Measurements from ENCODE around the gene RAB37.

DNA sequence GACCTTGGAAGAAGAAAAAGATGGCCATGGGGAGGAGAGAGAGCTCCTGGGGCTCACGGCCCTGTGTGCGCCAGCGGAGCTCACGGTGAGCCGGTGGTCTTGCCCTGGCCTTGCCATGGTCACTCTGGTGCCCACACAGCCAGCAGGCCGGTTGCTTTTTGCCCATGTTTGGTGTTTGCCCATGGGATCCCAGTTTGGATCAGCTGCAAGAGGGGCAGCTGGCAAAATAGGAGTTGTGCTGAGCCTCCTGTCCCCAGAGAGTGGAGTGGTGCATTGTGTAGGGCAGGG, 12.9 kb downstream of the RAB37 start:
- TF ChIP-seq, protein P1, sequence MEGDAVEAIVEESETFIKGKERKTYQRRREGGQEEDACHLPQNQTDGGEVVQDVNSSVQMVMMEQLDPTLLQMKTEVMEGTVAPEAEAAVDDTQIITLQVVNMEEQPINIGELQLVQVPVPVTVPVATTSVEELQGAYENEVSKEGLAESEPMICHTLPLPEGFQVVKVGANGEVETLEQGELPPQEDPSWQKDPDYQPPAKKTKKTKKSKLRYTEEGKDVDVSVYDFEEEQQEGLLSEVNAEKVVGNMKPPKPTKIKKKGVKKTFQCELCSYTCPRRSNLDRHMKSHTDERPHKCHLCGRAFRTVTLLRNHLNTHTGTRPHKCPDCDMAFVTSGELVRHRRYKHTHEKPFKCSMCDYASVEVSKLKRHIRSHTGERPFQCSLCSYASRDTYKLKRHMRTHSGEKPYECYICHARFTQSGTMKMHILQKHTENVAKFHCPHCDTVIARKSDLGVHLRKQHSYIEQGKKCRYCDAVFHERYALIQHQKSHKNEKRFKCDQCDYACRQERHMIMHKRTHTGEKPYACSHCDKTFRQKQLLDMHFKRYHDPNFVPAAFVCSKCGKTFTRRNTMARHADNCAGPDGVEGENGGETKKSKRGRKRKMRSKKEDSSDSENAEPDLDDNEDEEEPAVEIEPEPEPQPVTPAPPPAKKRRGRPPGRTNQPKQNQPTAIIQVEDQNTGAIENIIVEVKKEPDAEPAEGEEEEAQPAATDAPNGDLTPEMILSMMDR (IDR thresholded peaks at IDR 0.05), result no peak
- no peak for TF ChIP-seq POLR2AphosphoS5 (IDR thresholded peaks at IDR 0.05; ENCODE audit: low read depth, low read length)
- TF ChIP-seq TCF7L2 (IDR thresholded peaks at IDR 0.05; ENCODE audit: low read depth, low read length), result no peak
- TF ChIP-seq, protein P2, sequence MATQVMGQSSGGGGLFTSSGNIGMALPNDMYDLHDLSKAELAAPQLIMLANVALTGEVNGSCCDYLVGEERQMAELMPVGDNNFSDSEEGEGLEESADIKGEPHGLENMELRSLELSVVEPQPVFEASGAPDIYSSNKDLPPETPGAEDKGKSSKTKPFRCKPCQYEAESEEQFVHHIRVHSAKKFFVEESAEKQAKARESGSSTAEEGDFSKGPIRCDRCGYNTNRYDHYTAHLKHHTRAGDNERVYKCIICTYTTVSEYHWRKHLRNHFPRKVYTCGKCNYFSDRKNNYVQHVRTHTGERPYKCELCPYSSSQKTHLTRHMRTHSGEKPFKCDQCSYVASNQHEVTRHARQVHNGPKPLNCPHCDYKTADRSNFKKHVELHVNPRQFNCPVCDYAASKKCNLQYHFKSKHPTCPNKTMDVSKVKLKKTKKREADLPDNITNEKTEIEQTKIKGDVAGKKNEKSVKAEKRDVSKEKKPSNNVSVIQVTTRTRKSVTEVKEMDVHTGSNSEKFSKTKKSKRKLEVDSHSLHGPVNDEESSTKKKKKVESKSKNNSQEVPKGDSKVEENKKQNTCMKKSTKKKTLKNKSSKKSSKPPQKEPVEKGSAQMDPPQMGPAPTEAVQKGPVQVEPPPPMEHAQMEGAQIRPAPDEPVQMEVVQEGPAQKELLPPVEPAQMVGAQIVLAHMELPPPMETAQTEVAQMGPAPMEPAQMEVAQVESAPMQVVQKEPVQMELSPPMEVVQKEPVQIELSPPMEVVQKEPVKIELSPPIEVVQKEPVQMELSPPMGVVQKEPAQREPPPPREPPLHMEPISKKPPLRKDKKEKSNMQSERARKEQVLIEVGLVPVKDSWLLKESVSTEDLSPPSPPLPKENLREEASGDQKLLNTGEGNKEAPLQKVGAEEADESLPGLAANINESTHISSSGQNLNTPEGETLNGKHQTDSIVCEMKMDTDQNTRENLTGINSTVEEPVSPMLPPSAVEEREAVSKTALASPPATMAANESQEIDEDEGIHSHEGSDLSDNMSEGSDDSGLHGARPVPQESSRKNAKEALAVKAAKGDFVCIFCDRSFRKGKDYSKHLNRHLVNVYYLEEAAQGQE (IDR thresholded peaks at IDR 0.05; ENCODE audit: insufficient read depth in 1 of 2, low read depth in 2 of 2, low read length in 1 of 2), result no peak
